Activated naive CD4-positive, alpha-beta T cell treated with Interleukin-2 at 50 U/mL for 16 hours (primary cell): ENCODE data around the gene HLA-DPA1.
"Not testable (repeated sequence)": the region's sequence is repeated elsewhere in the genome, so short reads cannot be mapped to it uniquely, and the experiment has no call there.

Source experiments
- DNase-seq: peaks from one replicate; pipeline ENCODE4 v3.0.0-alpha.2; 2020

Gene HLA-DPA1

GRCh38 chr6:33088258-33088930 is 14.9 kb upstream of the HLA-DPA1 start:
- DNase-seq: no peak

GRCh38 chr6:33085627-33086026 is 12.2 kb upstream of the HLA-DPA1 start:
- no peak for DNase-seq

- DNase-seq: no peak
Measured at GRCh38 chr6:33082702-33083101, 9.3 kb upstream of the HLA-DPA1 start.

GRCh38 chr6:33081098-33081824 is 7.8 kb upstream of the HLA-DPA1 start:
- no peak for DNase-seq

GRCh38 chr6:33080127-33081089 is 7.0 kb upstream of the HLA-DPA1 start:
- no peak for DNase-seq

GRCh38 chr6:33079580-33079979 is 6.1 kb upstream of the HLA-DPA1 start:
- no peak for DNase-seq

- no peak for DNase-seq
Measured at GRCh38 chr6:33078919-33079521, 5.6 kb upstream of the HLA-DPA1 start.

GRCh38 chr6:33078442-33078841 is 5.0 kb upstream of the HLA-DPA1 start:
- DNase-seq: no peak

- no peak for DNase-seq
Measured at GRCh38 chr6:33077908-33078307, 4.5 kb upstream of the HLA-DPA1 start.

- no peak for DNase-seq
Measured at GRCh38 chr6:33076406-33076934, 3.0 kb upstream of the HLA-DPA1 start.

GRCh38 chr6:33075568-33076405 is 2.3 kb upstream of the HLA-DPA1 start, which contains the start of gene HLA-DPB1:
HLA-DPB1 (plus strand) TSS chr6:33075990; CDS start chr6:33076042, 52 bp downstream.
- DNase-seq: no peak

- DNase-seq: no peak
Measured at GRCh38 chr6:33075208-33075567, 1.7 kb upstream of the HLA-DPA1 start.

GRCh38 chr6:33072508-33073100 is 845 bp downstream of the HLA-DPA1 start:
- no peak for DNase-seq

- no peak for DNase-seq
Measured at GRCh38 chr6:33071569-33071968, 1.9 kb downstream of the HLA-DPA1 start.

- no peak for DNase-seq
Measured at GRCh38 chr6:33070909-33071308, 2.5 kb downstream of the HLA-DPA1 start.

- DNase-seq: no peak
Measured at GRCh38 chr6:33069021-33069738, 4.3 kb downstream of the HLA-DPA1 start.

- DNase-seq: no peak
Measured at GRCh38 chr6:33066917-33067521, 6.4 kb downstream of the HLA-DPA1 start.

GRCh38 chr6:33065312-33065711 is 8.1 kb downstream of the HLA-DPA1 start:
- DNase-seq: no peak

GRCh38 chr6:33064723-33065122 is 8.7 kb downstream of the HLA-DPA1 start:
- no peak for DNase-seq

GRCh38 chr6:33063435-33063834 is 10.0 kb downstream of the HLA-DPA1 start:
- not testable (repeated sequence) for DNase-seq
